ENCODE measurements around the gene IER3IP1. TPM values are rescaled to one million over a fixed set of nuclear protein-coding genes. Genes with fewer than 3 reads are reported as not detected.
A peak's percentile ranks its signal among the peaks of the same experiment; 100 is the strongest.

The IER3IP1 gene
- total and polyA plus RNA-seq, 2 of the 13 experiments (the other 11 are each of a cell fraction or from before 2014, with no cell fraction given) = 18.7 to 26.1 TPM

GRCh38 chr18:47175898-47176575, at the start of gene IER3IP1 (continued):
- TF ChIP-seq HINFP (CRISPR knock-in tag; IDR thresholded peaks at IDR 0.05; ENCODE audit: low read depth) = peak; percentile 82; the same call in 1 of the 2 replicates
- peak; percentile 54; the same call in 1 of the 2 replicates for TF ChIP-seq ZNF331 (CRISPR knock-in tag; IDR thresholded peaks at IDR 0.05)
- TF ChIP-seq THRA (CRISPR knock-in tag; IDR thresholded peaks at IDR 0.05; ENCODE audit: borderline replicate concordance) = no peak
- TF ChIP-seq ZSCAN31 (CRISPR knock-in tag; IDR thresholded peaks at IDR 0.05; ENCODE audit: low read depth) = no peak; the same call in 1 of the 2 replicates
- TF ChIP-seq NFYC (CRISPR knock-in tag; IDR thresholded peaks at IDR 0.05) = 0 out of 2 replicates have a peak, but pooled peaks have one; percentile 18
- peak; percentile 80; the same call in 1 of the 2 replicates for TF ChIP-seq KDM5A (IDR thresholded peaks at IDR 0.05; ENCODE audit: borderline replicate concordance, low read length)
- peak; percentile 68 for TF ChIP-seq MEIS2 (CRISPR knock-in tag; IDR thresholded peaks at IDR 0.05)
- TF ChIP-seq JUND (CRISPR knock-in tag; IDR thresholded peaks at IDR 0.05) = no peak
- TF ChIP-seq ZNF792 (CRISPR knock-in tag; IDR thresholded peaks at IDR 0.05) = peak; percentile 75; the same call in 1 of the 2 replicates
- TF ChIP-seq ERF (CRISPR knock-in tag; IDR thresholded peaks at IDR 0.05) = peak; percentile 74
- TF ChIP-seq MIXL1 (CRISPR knock-in tag; IDR thresholded peaks at IDR 0.05) = 0 out of 2 replicates have a peak, but pooled peaks have one; percentile 27
- TF ChIP-seq HOXA5 (CRISPR knock-in tag; IDR thresholded peaks at IDR 0.05) = peak; percentile 67; the same call in 1 of the 2 replicates
- peak; percentile 93 for TF ChIP-seq ASH2L (IDR thresholded peaks at IDR 0.05; ENCODE audit: insufficient read length, low read depth, low read length)
- TF ChIP-seq HDAC2 (CRISPR knock-in tag; IDR thresholded peaks at IDR 0.05) = 0 out of 2 replicates have a peak, but pooled peaks have one; percentile 31
- peak; percentile 90 for TF ChIP-seq ARID4A (CRISPR knock-in tag; IDR thresholded peaks at IDR 0.05; ENCODE audit: borderline replicate concordance)
- TF ChIP-seq IRF9 (CRISPR knock-in tag; IDR thresholded peaks at IDR 0.05; ENCODE audit: borderline replicate concordance) = peak; percentile 80; the same call in 1 of the 2 replicates
- 0 out of 2 replicates have a peak, but pooled peaks have one; percentile 58 for TF ChIP-seq PAX8 (CRISPR knock-in tag; IDR thresholded peaks at IDR 0.05; ENCODE audit: borderline replicate concordance)
- 0 out of 2 replicates have a peak, but pooled peaks have one; percentile 71 for TF ChIP-seq ZNF451 (CRISPR knock-in tag; IDR thresholded peaks at IDR 0.05)
